Suprapubic skin (tissue), 4 donors: ENCODE data around the gene CFAP99.

Experiments
- EP300 ChIP-seq: sonication (generic); formaldehyde crosslinking; IDR thresholded peaks from one replicate; pipeline ENCODE4 v1.6.1; 2017; ENCODE audit warnings: antibody characterized with exemption
- POLR2A ChIP-seq, 2 donors: fragments of 450-650 bp; IDR thresholded peaks; one replicate each; pipeline ENCODE4 v1.6.1; 2017; ENCODE audit warnings: antibody characterized with exemption in 2 of 2, mild to moderate bottlenecking in 2 of 2, moderate library complexity in 2 of 2
- POLR2AphosphoS5 ChIP-seq, 3 donors: sonication (generic); formaldehyde crosslinking; IDR thresholded peaks; one replicate each; pipeline ENCODE4 v1.6.1; 2017; ENCODE audit warnings: antibody characterized with exemption in 3 of 3
- TF ChIP-seq, protein P1 (sequence below), 2 donors: fragments of 200-600 bp in 1 of 2; fragments of 450-650 bp in 1 of 2; sonication (generic) in 1 of 2; IDR thresholded peaks; one replicate each; pipeline ENCODE4 v1.5.1; 2016 to 2019; ENCODE audit warnings: antibody characterized with exemption in 2 of 2, mild to moderate bottlenecking in 1 of 2, moderate library complexity in 1 of 2

DNA sequence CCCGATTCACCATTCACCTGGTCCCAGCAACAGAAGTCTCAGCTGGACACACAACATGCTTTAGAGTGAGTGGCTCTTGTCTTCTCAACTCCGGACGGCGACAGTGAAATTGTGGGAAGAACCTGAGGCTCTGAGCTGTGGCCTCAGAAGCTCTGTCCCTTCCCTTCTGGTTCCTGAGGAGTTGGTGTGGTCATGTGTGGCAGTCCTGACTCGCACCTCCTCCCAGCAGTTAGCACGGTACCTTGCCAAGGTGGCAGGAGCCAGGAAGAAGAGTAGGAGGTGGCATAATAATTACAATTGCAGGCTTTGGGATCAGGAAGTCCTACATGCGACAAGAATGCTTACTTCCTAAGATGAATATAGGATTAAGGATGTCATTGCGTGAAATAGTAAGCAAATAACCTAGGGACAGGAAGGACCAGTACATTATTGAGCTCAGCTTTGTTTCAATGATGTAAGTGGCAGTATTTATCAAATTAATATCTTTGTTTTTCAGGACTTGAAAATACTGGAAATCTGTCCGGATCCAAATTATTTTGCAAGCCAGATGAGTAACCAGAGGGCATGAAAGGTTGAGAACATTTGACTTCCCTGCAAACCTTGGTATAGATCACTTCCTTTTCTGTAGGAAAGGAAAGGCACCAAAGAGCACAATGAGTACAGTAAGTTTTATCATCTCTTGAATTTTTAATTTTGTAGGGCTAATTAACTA, 71.2 kb downstream of the CFAP99 start:
- TF ChIP-seq, protein P1, sequence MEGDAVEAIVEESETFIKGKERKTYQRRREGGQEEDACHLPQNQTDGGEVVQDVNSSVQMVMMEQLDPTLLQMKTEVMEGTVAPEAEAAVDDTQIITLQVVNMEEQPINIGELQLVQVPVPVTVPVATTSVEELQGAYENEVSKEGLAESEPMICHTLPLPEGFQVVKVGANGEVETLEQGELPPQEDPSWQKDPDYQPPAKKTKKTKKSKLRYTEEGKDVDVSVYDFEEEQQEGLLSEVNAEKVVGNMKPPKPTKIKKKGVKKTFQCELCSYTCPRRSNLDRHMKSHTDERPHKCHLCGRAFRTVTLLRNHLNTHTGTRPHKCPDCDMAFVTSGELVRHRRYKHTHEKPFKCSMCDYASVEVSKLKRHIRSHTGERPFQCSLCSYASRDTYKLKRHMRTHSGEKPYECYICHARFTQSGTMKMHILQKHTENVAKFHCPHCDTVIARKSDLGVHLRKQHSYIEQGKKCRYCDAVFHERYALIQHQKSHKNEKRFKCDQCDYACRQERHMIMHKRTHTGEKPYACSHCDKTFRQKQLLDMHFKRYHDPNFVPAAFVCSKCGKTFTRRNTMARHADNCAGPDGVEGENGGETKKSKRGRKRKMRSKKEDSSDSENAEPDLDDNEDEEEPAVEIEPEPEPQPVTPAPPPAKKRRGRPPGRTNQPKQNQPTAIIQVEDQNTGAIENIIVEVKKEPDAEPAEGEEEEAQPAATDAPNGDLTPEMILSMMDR (IDR thresholded peaks at IDR 0.05): no peak
- TF ChIP-seq POLR2AphosphoS5 (IDR thresholded peaks at IDR 0.05): no peak
- no peak for TF ChIP-seq POLR2A (IDR thresholded peaks at IDR 0.05)
- TF ChIP-seq EP300: no peak
